ENCODE data around the gene GARIN5B.

GARIN5B gene

DNA sequence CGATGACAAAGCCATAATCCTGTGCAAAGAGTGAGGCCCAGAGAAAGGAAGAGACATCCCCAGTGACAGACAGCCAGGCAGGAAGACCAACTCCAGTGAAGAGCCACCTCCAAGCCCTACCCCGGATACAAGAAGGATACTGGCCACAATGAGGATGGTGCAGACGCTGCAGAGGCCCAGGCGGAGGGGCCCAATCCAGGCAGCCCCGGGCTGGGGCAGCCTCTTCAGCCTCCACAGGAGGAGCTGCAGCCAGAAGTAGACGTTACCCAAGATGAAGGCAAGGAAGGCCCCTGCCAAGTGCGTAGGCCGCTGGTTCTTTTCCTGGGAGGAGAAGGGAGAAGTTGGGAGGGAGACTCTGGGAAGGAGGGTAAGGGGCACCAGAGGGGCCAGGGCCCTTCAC lies 46.4 kb downstream of the GARIN5B start:
- TF ChIP-seq, protein P1, sequence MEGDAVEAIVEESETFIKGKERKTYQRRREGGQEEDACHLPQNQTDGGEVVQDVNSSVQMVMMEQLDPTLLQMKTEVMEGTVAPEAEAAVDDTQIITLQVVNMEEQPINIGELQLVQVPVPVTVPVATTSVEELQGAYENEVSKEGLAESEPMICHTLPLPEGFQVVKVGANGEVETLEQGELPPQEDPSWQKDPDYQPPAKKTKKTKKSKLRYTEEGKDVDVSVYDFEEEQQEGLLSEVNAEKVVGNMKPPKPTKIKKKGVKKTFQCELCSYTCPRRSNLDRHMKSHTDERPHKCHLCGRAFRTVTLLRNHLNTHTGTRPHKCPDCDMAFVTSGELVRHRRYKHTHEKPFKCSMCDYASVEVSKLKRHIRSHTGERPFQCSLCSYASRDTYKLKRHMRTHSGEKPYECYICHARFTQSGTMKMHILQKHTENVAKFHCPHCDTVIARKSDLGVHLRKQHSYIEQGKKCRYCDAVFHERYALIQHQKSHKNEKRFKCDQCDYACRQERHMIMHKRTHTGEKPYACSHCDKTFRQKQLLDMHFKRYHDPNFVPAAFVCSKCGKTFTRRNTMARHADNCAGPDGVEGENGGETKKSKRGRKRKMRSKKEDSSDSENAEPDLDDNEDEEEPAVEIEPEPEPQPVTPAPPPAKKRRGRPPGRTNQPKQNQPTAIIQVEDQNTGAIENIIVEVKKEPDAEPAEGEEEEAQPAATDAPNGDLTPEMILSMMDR (IDR thresholded peaks at IDR 0.05; ENCODE audit: low read depth, low read length): no peak

DNA sequence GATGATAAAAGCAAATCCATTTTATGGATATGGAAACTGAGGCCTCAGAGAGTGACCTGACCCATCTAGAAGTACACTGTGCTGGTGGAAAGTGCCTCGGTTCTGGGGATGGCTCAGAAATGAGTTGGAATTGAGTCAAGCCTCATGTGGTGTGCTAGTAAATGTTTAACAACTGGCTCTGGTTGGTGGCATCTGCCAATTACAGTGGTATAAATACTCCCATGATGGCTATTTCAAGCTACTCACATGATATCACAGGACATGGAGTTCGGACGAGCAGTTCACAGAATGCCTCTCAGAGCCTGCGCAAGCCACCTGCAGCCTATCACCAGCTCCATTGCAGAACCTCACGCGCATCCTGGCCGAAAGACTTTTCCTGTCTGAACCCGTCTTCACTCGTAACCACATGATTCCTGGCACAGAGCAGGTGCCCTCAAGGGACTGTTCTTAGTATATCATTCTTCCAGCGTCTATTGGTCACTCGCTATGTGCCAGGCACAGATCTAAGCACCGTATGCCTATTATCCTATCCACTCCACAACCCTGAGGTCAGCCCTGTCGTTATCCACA lies 47.0 kb downstream of the GARIN5B start:
- H3K4me3 ChIP-seq (replicated peaks in 1 of 2; ENCODE audit: low read depth in 2 of 2, low read length in 2 of 2): no peak overlapping the region
- no peak for DNase-seq (ENCODE audit: low read depth in 2 of 2)
- TF ChIP-seq, protein P1 (IDR thresholded peaks at IDR 0.05; ENCODE audit: low read depth, low read length): no peak

More for the DNA sequence above, 46.4 kb downstream of the GARIN5B start:
- no peak for DNase-seq (ENCODE audit: low read depth in 2 of 2)
- no peak overlapping the region for H3K4me3 ChIP-seq (replicated peaks in 1 of 2; ENCODE audit: low read depth in 2 of 2, low read length in 2 of 2)

DNA sequence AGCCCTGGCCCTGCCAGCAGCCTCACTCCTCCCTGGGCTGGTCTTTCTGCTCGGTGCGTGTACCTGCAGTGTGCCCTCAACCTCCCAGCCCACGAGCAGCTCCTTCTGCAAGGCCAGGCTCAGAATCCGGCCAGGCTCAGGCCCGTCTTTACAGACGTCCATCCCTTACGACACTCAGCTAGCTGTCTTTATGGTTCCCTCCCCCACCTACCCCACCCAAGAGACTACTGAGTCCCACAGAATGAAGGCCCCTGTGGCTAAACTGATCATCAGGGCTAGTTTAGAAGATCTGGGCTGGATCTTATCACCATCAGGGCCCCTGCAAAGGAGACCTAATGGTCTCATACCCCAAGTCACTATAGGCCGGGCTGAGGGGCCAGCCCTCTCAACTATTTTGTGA lies 48.7 kb downstream of the GARIN5B start:
- TF ChIP-seq, protein P1 (IDR thresholded peaks at IDR 0.05; ENCODE audit: low read depth, low read length): no peak
- no peak for DNase-seq (ENCODE audit: low read depth in 2 of 2)
- H3K4me3 ChIP-seq (replicated peaks in 1 of 2; ENCODE audit: low read depth in 2 of 2, low read length in 2 of 2): no peak overlapping the region

DNA sequence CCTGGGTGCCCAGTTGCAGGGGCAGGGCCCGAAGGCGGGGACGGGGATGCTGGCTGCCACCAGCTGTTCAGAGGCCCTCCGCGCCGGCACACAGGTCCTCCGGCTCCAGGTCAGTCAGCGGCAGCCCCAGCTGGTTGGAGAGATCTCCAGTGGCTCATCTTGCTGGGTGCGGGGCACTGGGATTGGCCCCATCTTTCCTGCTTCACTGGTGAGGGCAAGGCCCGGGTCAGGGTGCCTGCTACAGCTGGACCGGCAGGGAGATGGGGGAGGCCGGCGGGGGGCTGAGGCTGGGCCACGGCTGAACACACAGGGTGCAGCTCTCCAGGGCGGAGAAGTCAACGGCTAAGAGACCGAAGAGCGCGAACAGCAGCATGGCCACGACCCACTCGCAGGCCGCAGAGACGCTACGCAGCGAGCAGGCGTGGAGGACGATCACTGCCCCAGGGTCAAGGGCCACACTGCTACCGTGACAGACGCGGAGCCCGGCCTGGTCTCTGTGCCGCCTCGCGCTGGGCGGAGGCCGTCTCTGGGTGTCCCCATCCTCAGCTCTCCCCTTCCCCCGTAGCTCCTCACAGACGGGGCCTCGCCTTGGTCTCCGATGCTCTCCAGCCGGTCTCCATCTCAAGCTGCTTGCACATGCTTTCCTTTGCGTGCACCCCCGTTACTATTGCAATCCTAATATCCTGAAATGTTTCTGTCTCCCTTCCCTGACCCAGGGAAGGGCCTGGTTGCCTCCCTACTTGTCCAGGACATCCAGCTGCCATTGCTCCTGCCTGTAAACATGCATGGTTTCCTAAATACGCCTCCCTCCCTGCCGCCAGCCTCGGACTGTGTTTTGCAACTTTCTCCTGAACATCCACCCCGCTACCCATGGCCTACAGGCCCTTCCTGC lies 50.2 kb downstream of the GARIN5B start:
- TF ChIP-seq, protein P1 (IDR thresholded peaks at IDR 0.05; ENCODE audit: low read depth, low read length): no peak
- H3K4me3 ChIP-seq (replicated peaks in 1 of 2; ENCODE audit: low read depth in 2 of 2, low read length in 2 of 2): no peak overlapping the region
- DNase-seq (ENCODE audit: low read depth in 2 of 2): no peak

DNA sequence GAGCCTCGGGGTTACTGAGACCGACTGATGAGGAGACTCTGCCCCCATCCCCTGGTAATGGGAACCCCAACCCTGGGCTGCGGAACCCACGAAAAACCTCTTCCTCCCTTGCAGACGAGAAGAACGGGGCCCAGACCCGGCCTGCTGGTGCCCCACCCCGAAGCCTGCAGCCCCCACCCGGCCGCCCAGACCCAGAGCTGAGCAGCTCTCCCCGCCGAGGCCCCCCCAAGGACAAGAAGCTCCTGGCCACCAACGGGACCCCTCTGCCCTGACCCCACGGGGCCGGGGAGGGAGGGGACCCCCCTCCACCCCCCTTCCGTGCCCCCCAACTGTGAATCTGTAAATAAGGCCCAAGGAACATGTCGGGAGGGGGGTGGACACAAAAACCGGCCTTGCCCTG lies 51.3 kb downstream of the GARIN5B start:
- no peak overlapping the region for H3K4me3 ChIP-seq (replicated peaks in 1 of 2; ENCODE audit: low read depth in 2 of 2, low read length in 2 of 2)
- no peak for DNase-seq (ENCODE audit: low read depth in 2 of 2)
- TF ChIP-seq, protein P1 (IDR thresholded peaks at IDR 0.05; ENCODE audit: low read depth, low read length): no peak

DNA sequence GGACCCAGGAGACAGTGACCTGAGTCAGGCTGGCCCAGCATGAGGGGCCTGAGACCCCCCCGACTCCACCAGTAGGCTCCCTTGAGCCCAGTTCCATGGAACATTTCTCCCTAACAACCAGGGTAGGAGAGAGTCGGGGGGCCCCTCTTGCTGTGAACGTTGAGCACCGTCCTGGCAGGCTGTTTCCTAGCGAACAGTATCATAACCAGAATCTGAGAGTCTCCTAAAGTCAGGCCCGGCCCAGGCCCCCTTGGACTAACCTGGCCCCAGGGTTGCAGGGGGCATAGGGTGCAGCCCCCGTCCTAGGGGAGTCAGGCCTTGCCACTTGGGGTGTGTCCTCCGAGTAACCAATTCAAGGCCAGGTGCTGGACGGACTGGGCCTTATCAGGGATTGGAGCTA lies 51.7 kb downstream of the GARIN5B start:
- TF ChIP-seq, protein P1 (IDR thresholded peaks at IDR 0.05; ENCODE audit: low read depth, low read length): no peak
- no peak overlapping the region for H3K4me3 ChIP-seq (replicated peaks in 1 of 2; ENCODE audit: low read depth in 2 of 2, low read length in 2 of 2)
- no peak for DNase-seq (ENCODE audit: low read depth in 2 of 2)
